Measurements from ENCODE around the gene POLR1A.

Gene POLR1A

GRCh38 chr2:86074256-86074655 lies 31.4 kb downstream of the POLR1A start:
- Histone ChIP-seq H3K4me1 (ENCODE audit: control insufficient read depth, insufficient read depth, low read length, poor library complexity, severe bottlenecking) (no peaks in the 10 kb centered on the region), H3K36me3 (ENCODE audit: control insufficient read depth, insufficient read depth, low read length) (peaks cover 53% of the 10 kb centered on the region), H3K27ac (ENCODE audit: insufficient read depth, low read length, poor library complexity, severe bottlenecking) (no peak overlapping the region), H3K9me3 (ENCODE audit: control insufficient read depth, low read length) (no peaks in the 10 kb centered on the region), H3K4me3 (ENCODE audit: insufficient read depth, low read depth, low read length, poor library complexity, severe bottlenecking) (no peak overlapping the region), H3K27me3 (replicated peaks; ENCODE audit: control insufficient read depth, insufficient read depth, low read length, poor library complexity, severe bottlenecking) (no peaks in the 10 kb centered on the region)
- no peak for DNase-seq

- H3K36me3 ChIP-seq (ENCODE audit: control insufficient read depth, insufficient read depth, low read length): peaks cover 54% of the 10 kb centered on the region
These were observed 32.5 kb downstream of the POLR1A start for GRCh38 chr2:86073225-86073624.

GRCh38 chr2:86072271-86072858 lies 33.3 kb downstream of the POLR1A start:
- Histone ChIP-seq H3K27me3 (replicated peaks; ENCODE audit: control insufficient read depth, insufficient read depth, low read length, poor library complexity, severe bottlenecking) (no peaks in the 10 kb centered on the region), H3K36me3 (ENCODE audit: control insufficient read depth, insufficient read depth, low read length) (peaks cover 47% of the 10 kb centered on the region), H3K27ac (ENCODE audit: insufficient read depth, low read length, poor library complexity, severe bottlenecking) (no peak overlapping the region), H3K4me1 (ENCODE audit: control insufficient read depth, insufficient read depth, low read length, poor library complexity, severe bottlenecking) (peaks cover 10% of the 10 kb centered on the region), H3K4me3 (ENCODE audit: insufficient read depth, low read depth, low read length, poor library complexity, severe bottlenecking) (no peak overlapping the region), H3K9me3 (ENCODE audit: control insufficient read depth, low read length) (no peaks in the 10 kb centered on the region)
- DNase-seq: no peak

More at GRCh38 chr2:86073225-86073624, 32.5 kb downstream of the POLR1A start:
- Histone ChIP-seq H3K27ac (ENCODE audit: insufficient read depth, low read length, poor library complexity, severe bottlenecking) (no peak overlapping the region), H3K4me3 (ENCODE audit: insufficient read depth, low read depth, low read length, poor library complexity, severe bottlenecking) (no peak overlapping the region), H3K4me1 (ENCODE audit: control insufficient read depth, insufficient read depth, low read length, poor library complexity, severe bottlenecking) (peaks cover 5% of the 10 kb centered on the region), H3K27me3 (replicated peaks; ENCODE audit: control insufficient read depth, insufficient read depth, low read length, poor library complexity, severe bottlenecking) (no peaks in the 10 kb centered on the region), H3K9me3 (ENCODE audit: control insufficient read depth, low read length) (no peaks in the 10 kb centered on the region)
- no peak for DNase-seq

- Histone ChIP-seq H3K9me3 (ENCODE audit: control insufficient read depth, low read length) (no peaks in the 10 kb centered on the region), H3K27me3 (replicated peaks; ENCODE audit: control insufficient read depth, insufficient read depth, low read length, poor library complexity, severe bottlenecking) (no peaks in the 10 kb centered on the region), H3K4me1 (ENCODE audit: control insufficient read depth, insufficient read depth, low read length, poor library complexity, severe bottlenecking) (peaks cover 10% of the 10 kb centered on the region), H3K27ac (ENCODE audit: insufficient read depth, low read length, poor library complexity, severe bottlenecking) (no peak overlapping the region), H3K4me3 (ENCODE audit: insufficient read depth, low read depth, low read length, poor library complexity, severe bottlenecking) (no peak overlapping the region), H3K36me3 (ENCODE audit: control insufficient read depth, insufficient read depth, low read length) (peaks cover 44% of the 10 kb centered on the region)
- DNase-seq: no peak
These were observed 34.8 kb downstream of the POLR1A start for GRCh38 chr2:86070868-86071267.

GRCh38 chr2:86069783-86070339 lies 35.8 kb downstream of the POLR1A start:
- H3K27me3 ChIP-seq (replicated peaks; ENCODE audit: control insufficient read depth, insufficient read depth, low read length, poor library complexity, severe bottlenecking): no peaks in the 10 kb centered on the region
- DNase-seq: no peak
- H3K4me1 ChIP-seq (ENCODE audit: control insufficient read depth, insufficient read depth, low read length, poor library complexity, severe bottlenecking): peaks cover 10% of the 10 kb centered on the region
- no peaks in the 10 kb centered on the region for H3K9me3 ChIP-seq (ENCODE audit: control insufficient read depth, low read length)
- H3K36me3 ChIP-seq (ENCODE audit: control insufficient read depth, insufficient read depth, low read length): peaks cover 54% of the 10 kb centered on the region
- H3K4me3 ChIP-seq (ENCODE audit: insufficient read depth, low read depth, low read length, poor library complexity, severe bottlenecking): no peak overlapping the region
- no peak overlapping the region for H3K27ac ChIP-seq (ENCODE audit: insufficient read depth, low read length, poor library complexity, severe bottlenecking)

GRCh38 chr2:86069091-86069685 lies 36.5 kb downstream of the POLR1A start:
- Histone ChIP-seq H3K27me3 (replicated peaks; ENCODE audit: control insufficient read depth, insufficient read depth, low read length, poor library complexity, severe bottlenecking) (no peaks in the 10 kb centered on the region), H3K4me1 (ENCODE audit: control insufficient read depth, insufficient read depth, low read length, poor library complexity, severe bottlenecking) (peaks cover 10% of the 10 kb centered on the region), H3K36me3 (ENCODE audit: control insufficient read depth, insufficient read depth, low read length) (peaks cover 60% of the 10 kb centered on the region), H3K9me3 (ENCODE audit: control insufficient read depth, low read length) (no peaks in the 10 kb centered on the region), H3K4me3 (ENCODE audit: insufficient read depth, low read depth, low read length, poor library complexity, severe bottlenecking) (no peak overlapping the region), H3K27ac (ENCODE audit: insufficient read depth, low read length, poor library complexity, severe bottlenecking) (no peak overlapping the region)
- DNase-seq: no peak

GRCh38 chr2:86068648-86069047 lies 37.0 kb downstream of the POLR1A start:
- Histone ChIP-seq H3K36me3 (ENCODE audit: control insufficient read depth, insufficient read depth, low read length) (peaks cover 60% of the 10 kb centered on the region), H3K4me1 (ENCODE audit: control insufficient read depth, insufficient read depth, low read length, poor library complexity, severe bottlenecking) (peaks cover 10% of the 10 kb centered on the region), H3K27me3 (replicated peaks; ENCODE audit: control insufficient read depth, insufficient read depth, low read length, poor library complexity, severe bottlenecking) (no peaks in the 10 kb centered on the region), H3K27ac (ENCODE audit: insufficient read depth, low read length, poor library complexity, severe bottlenecking) (no peak overlapping the region), H3K9me3 (ENCODE audit: control insufficient read depth, low read length) (no peaks in the 10 kb centered on the region), H3K4me3 (ENCODE audit: insufficient read depth, low read depth, low read length, poor library complexity, severe bottlenecking) (no peak overlapping the region)
- DNase-seq: no peak

- Histone ChIP-seq H3K4me3 (ENCODE audit: insufficient read depth, low read depth, low read length, poor library complexity, severe bottlenecking) (no peak overlapping the region), H3K27ac (ENCODE audit: insufficient read depth, low read length, poor library complexity, severe bottlenecking) (no peak overlapping the region), H3K27me3 (replicated peaks; ENCODE audit: control insufficient read depth, insufficient read depth, low read length, poor library complexity, severe bottlenecking) (no peaks in the 10 kb centered on the region), H3K4me1 (ENCODE audit: control insufficient read depth, insufficient read depth, low read length, poor library complexity, severe bottlenecking) (peaks cover 10% of the 10 kb centered on the region), H3K36me3 (ENCODE audit: control insufficient read depth, insufficient read depth, low read length) (peaks cover 59% of the 10 kb centered on the region), H3K9me3 (ENCODE audit: control insufficient read depth, low read length) (no peaks in the 10 kb centered on the region)
- DNase-seq: peak; percentile 20 to 35 (median 27)
These were observed 37.5 kb downstream of the POLR1A start for GRCh38 chr2:86068136-86068588.

- no peak for DNase-seq
- Histone ChIP-seq H3K9me3 (ENCODE audit: control insufficient read depth, low read length) (no peaks in the 10 kb centered on the region), H3K36me3 (ENCODE audit: control insufficient read depth, insufficient read depth, low read length) (peaks cover 58% of the 10 kb centered on the region), H3K4me1 (ENCODE audit: control insufficient read depth, insufficient read depth, low read length, poor library complexity, severe bottlenecking) (peaks cover 10% of the 10 kb centered on the region), H3K27ac (ENCODE audit: insufficient read depth, low read length, poor library complexity, severe bottlenecking) (no peak overlapping the region), H3K27me3 (replicated peaks; ENCODE audit: control insufficient read depth, insufficient read depth, low read length, poor library complexity, severe bottlenecking) (no peaks in the 10 kb centered on the region), H3K4me3 (ENCODE audit: insufficient read depth, low read depth, low read length, poor library complexity, severe bottlenecking) (no peak overlapping the region)
These were observed 38.8 kb downstream of the POLR1A start for GRCh38 chr2:86066915-86067314.

GRCh38 chr2:86066007-86066578 lies 39.6 kb downstream of the POLR1A start:
- no peak for DNase-seq
- H3K27me3 ChIP-seq (replicated peaks; ENCODE audit: control insufficient read depth, insufficient read depth, low read length, poor library complexity, severe bottlenecking): no peaks in the 10 kb centered on the region
- H3K27ac ChIP-seq (ENCODE audit: insufficient read depth, low read length, poor library complexity, severe bottlenecking): no peak overlapping the region
- H3K9me3 ChIP-seq (ENCODE audit: control insufficient read depth, low read length): no peaks in the 10 kb centered on the region
- H3K4me3 ChIP-seq (ENCODE audit: insufficient read depth, low read depth, low read length, poor library complexity, severe bottlenecking): no peak overlapping the region
- H3K36me3 ChIP-seq (ENCODE audit: control insufficient read depth, insufficient read depth, low read length): peaks cover 55% of the 10 kb centered on the region
- H3K4me1 ChIP-seq (ENCODE audit: control insufficient read depth, insufficient read depth, low read length, poor library complexity, severe bottlenecking): peaks cover 10% of the 10 kb centered on the region

All from effector memory CD4-positive, alpha-beta T cell (primary cell).